Loucy (cell line): Measurements from ENCODE around the gene EBP.
"Not testable (repeated sequence)": the region's sequence is repeated elsewhere in the genome, so short reads cannot be mapped to it uniquely, and the experiment has no call there.

ENCODE experiments used
- H2AFZ ChIP-seq: fragments of 200-600 bp; sonication (generic); 2 replicates; pipeline ENCODE4 v1.6.0; 2016; ENCODE audit warnings: antibody characterized with exemption, mild to moderate bottlenecking, low read length, moderate library complexity
- H3F3A ChIP-seq: fragments of 200-600 bp; 2 replicates; pipeline ENCODE4 v1.6.0; 2016; ENCODE audit warnings: antibody characterized with exemption, low read depth, mild to moderate bottlenecking
- H3K27me3 ChIP-seq: fragments of 200-600 bp; sonication (generic); 2 replicates; pipeline ENCODE4 v1.6.1; 2014; ENCODE audit warnings: low read length, mild to moderate bottlenecking; ENCODE audit not compliant: insufficient read depth, poor library complexity, severe bottlenecking
- H3K36me3 ChIP-seq: fragments of 200-600 bp; sonication (generic); 2 replicates; pipeline ENCODE4 v1.6.1; 2016; ENCODE audit warnings: low read length; ENCODE audit not compliant: insufficient read depth
- H3K4me1 ChIP-seq: fragments of 200-600 bp; sonication (generic); 2 replicates; pipeline ENCODE4 v1.5.1; 2014; ENCODE audit warnings: low read length, mild to moderate bottlenecking; ENCODE audit not compliant: insufficient read depth, poor library complexity, severe bottlenecking
- H3K4me2 ChIP-seq: fragments of 200-600 bp; sonication (generic); 2 replicates; pipeline ENCODE4 v1.6.0; 2014; ENCODE audit warnings: antibody characterized with exemption, low read length, low read depth, mild to moderate bottlenecking; ENCODE audit not compliant: poor library complexity, severe bottlenecking
- H3K4me3 ChIP-seq: fragments of 200-600 bp; sonication (generic); 2 replicates; pipeline ENCODE4 v1.5.1; 2014; ENCODE audit warnings: low read length, mild to moderate bottlenecking, mixed read lengths; ENCODE audit not compliant: poor library complexity, severe bottlenecking
- H3K79me2 ChIP-seq: fragments of 200-600 bp; sonication (generic); 2 replicates; pipeline ENCODE4 v1.6.1; 2014; ENCODE audit warnings: low read length; ENCODE audit not compliant: insufficient read depth
- H3K9ac ChIP-seq: fragments of 200-600 bp; sonication (generic); 2 replicates; pipeline ENCODE4 v1.6.0; 2014; ENCODE audit warnings: mild to moderate bottlenecking, low read depth, low read length, moderate library complexity; ENCODE audit not compliant: poor library complexity, severe bottlenecking
- H3K9me2 ChIP-seq: fragments of 200-600 bp; sonication (generic); replicated peaks from 2 replicates; pipeline ENCODE4 v1.6.1; 2016; ENCODE audit warnings: low read depth, low read length, mixed read lengths
- H3K9me3 ChIP-seq: fragments of 200-600 bp; sonication (generic); 2 replicates; pipeline ENCODE4 v1.6.1; 2014; ENCODE audit warnings: mild to moderate bottlenecking, antibody characterized with exemption, low read length, low read depth; ENCODE audit not compliant: insufficient read depth
- H4K20me1 ChIP-seq: fragments of 200-600 bp; sonication (generic); 2 replicates; pipeline ENCODE4 v1.6.0; 2014; ENCODE audit warnings: antibody characterized with exemption, low read length, mild to moderate bottlenecking; ENCODE audit not compliant: insufficient read depth, poor library complexity, severe bottlenecking
- CTCF ChIP-seq: fragments of 200-600 bp; sonication (generic); conservative IDR thresholded peaks from 2 replicates; pipeline ENCODE4 v1.5.1; 2014; ENCODE audit warnings: mild to moderate bottlenecking, antibody characterized with exemption, low read length
- EZH2phosphoT487 ChIP-seq: fragments of 200-600 bp; IDR thresholded peaks from 2 replicates; pipeline ENCODE4 v1.6.1; 2018; ENCODE audit warnings: antibody characterized with exemption, mild to moderate bottlenecking, moderate library complexity, borderline replicate concordance

Gene EBP

GRCh38 chrX:48540480-48540879, 18.9 kb downstream of the EBP start:
- Histone ChIP-seq H2AFZ (no peak overlapping the region), H3K79me2 (peaks cover 13% of the 10 kb centered on the region), H3K9ac (peak overlapping the region; percentile 82), H4K20me1 (no peaks in the 10 kb centered on the region), H3K27me3 (no peaks in the 10 kb centered on the region), H3K4me3 (peak overlapping the region; percentile 85), H3K9me3 (no peaks in the 10 kb centered on the region), H3K4me2 (peak overlapping the region; percentile 95), H3K4me1 (peaks cover 18% of the 10 kb centered on the region), H3K36me3 (no peaks in the 10 kb centered on the region), H3F3A (no peaks in the 10 kb centered on the region), H3K9me2 (no peaks in the 10 kb centered on the region)
- TF ChIP-seq CTCF (no peak), EZH2phosphoT487 (no peak)

GRCh38 chrX:48541140-48541814, 19.7 kb downstream of the EBP start:
- no peak for TF ChIP-seq CTCF
- TF ChIP-seq EZH2phosphoT487: no peak
- H3K4me2 ChIP-seq: peak overlapping the region; percentile 95

GRCh38 chrX:48548871-48549270, 27.3 kb downstream of the EBP start:
- H2AFZ ChIP-seq: no peak overlapping the region
- H3K9ac ChIP-seq: no peak overlapping the region
- no peaks in the 10 kb centered on the region for H3K9me3 ChIP-seq
- H3F3A ChIP-seq: no peaks in the 10 kb centered on the region
- H3K36me3 ChIP-seq: no peaks in the 10 kb centered on the region
- H3K27me3 ChIP-seq: no peaks in the 10 kb centered on the region
- no peaks in the 10 kb centered on the region for H4K20me1 ChIP-seq
- no peak overlapping the region for H3K4me3 ChIP-seq
- no peaks in the 10 kb centered on the region for H3K4me1 ChIP-seq
- no peak overlapping the region for H3K4me2 ChIP-seq
- H3K79me2 ChIP-seq: no peaks in the 10 kb centered on the region
- no peaks in the 10 kb centered on the region for H3K9me2 ChIP-seq
- no peak for TF ChIP-seq EZH2phosphoT487
- TF ChIP-seq CTCF: no peak

More at GRCh38 chrX:48541140-48541814, 19.7 kb downstream of the EBP start:
- H3K4me3 ChIP-seq: peak overlapping the region; percentile 85
- peaks cover 18% of the 10 kb centered on the region for H3K4me1 ChIP-seq
- no peaks in the 10 kb centered on the region for H4K20me1 ChIP-seq
- H3K9me3 ChIP-seq: no peaks in the 10 kb centered on the region
- no peaks in the 10 kb centered on the region for H3K27me3 ChIP-seq
- H2AFZ ChIP-seq: no peak overlapping the region
- H3F3A ChIP-seq: no peaks in the 10 kb centered on the region
- H3K9me2 ChIP-seq: no peaks in the 10 kb centered on the region
- H3K36me3 ChIP-seq: no peaks in the 10 kb centered on the region
- peak overlapping the region; percentile 82 for H3K9ac ChIP-seq
- H3K79me2 ChIP-seq: peaks cover 13% of the 10 kb centered on the region

GRCh38 chrX:48555731-48556325, 34.2 kb downstream of the EBP start:
- not testable (repeated sequence) for H3K9ac ChIP-seq, H3F3A ChIP-seq

More at GRCh38 chrX:48555731-48556325, 34.2 kb downstream of the EBP start:
- H3K9me2 ChIP-seq, H3K79me2 ChIP-seq, H4K20me1 ChIP-seq, H3K9me3 ChIP-seq, H3K4me1 ChIP-seq, H3K4me2 ChIP-seq, H3K4me3 ChIP-seq, H2AFZ ChIP-seq, H3K27me3 ChIP-seq: not testable (repeated sequence)
- peaks cover 17% of the 10 kb centered on the region; the same call in 1 of the 2 replicates for H3K36me3 ChIP-seq
